OCI-LY7 (cell line): ENCODE results near the gene IFT88.

ENCODE experiments used
- CTCF ChIP-seq: fragments of 200-600 bp; sonication (generic); conservative IDR thresholded peaks from 2 replicates; pipeline ENCODE4 v1.5.1; 2014; ENCODE audit warnings: mild to moderate bottlenecking, antibody characterized with exemption, low read length, moderate library complexity, mixed read lengths
- EZH2phosphoT487 ChIP-seq: fragments of 200-600 bp; sonication (generic); IDR thresholded peaks from 2 replicates; pipeline ENCODE4 v1.6.1; 2018; ENCODE audit warnings: low read depth, borderline replicate concordance, mild to moderate bottlenecking, mixed run types, antibody characterized with exemption, low read length, moderate library complexity, mixed read lengths

- TF ChIP-seq CTCF, result no peak
- no peak for TF ChIP-seq EZH2phosphoT487
These were observed 163.0 kb downstream of the IFT88 start for GRCh38 chr13:20729633-20730585.
